ENCODE measurements around the gene CLCN5.

The CLCN5 gene

DNA sequence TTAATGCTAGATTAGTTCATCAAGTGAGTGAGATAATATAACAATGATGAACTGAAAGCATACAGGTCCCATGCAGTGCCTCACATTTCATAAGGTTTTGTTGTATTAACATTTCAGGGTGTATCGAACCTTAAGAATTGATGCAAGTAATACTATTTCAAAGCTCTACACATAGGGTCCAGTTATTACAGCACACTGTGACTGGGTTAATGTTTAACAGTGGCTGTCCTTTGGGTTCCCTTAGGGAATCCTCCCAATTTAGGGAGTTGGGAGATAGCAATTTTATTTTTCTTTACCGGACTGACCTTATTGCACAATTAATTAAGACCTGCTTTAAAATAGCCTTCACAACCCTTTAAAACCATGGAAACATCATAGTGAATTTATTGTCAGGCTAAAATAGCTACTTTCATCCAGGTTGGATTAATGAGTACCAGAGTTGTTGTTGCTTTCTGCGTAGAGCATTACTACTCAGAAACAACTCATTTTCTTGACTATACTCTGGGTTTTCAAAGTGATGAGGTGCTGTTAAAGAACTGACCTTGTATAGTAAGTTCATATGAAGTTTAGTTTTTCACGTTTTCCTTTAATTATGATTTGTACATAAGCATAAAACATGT is 144.0 kb downstream of the CLCN5 start:
- no peak for FAIRE-seq
- no peak for DNase-seq (ENCODE audit: insufficient read length, low spot score)
- TF ChIP-seq POLR2A (IDR thresholded peaks at IDR 0.05; ENCODE audit: low read depth, low read length), result no peak

DNA sequence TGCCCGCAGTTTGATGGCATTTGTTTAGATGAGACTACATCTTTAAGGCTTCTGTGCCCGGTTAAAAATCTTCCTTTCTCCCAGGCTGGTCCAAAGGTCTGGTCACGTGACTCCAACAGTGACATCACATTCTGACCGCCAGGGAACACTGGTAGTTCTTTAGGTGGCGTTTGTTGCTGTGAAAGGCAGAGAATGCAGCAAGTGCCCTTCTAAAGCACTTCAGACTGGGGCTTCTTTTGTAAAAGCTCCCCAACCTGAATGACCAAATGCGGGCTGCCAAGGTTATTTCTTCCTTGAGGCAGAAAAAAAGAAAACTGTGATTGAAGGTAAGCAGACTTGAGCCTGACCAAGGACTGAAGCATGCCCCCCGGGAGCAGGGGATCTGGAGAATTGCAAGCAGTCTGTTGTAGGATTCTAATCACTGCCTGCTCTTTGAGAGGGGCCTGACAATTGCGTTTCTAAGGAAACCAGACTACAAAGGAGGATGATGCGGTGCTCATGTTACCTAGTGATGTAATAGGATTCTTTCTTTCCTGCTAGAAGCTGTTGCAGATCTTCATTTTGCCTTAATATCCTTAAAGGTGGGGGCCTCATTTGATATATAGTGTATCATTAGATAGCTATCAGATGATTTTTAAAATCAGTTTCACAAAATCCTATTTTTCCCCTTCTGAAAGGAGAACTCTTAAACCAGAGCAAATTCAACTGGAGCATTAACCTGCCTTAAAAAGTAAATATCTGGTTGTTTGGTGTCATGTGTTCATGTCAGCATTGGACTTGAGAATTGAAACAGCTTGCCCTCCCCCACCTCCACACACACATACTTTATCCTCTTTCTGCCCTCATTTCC is 145.3 kb downstream of the CLCN5 start:
- no peak for TF ChIP-seq POLR2A (IDR thresholded peaks at IDR 0.05; ENCODE audit: low read depth, low read length)
- DNase-seq (ENCODE audit: insufficient read length, low spot score) (no peak), FAIRE-seq (no peak)

DNA sequence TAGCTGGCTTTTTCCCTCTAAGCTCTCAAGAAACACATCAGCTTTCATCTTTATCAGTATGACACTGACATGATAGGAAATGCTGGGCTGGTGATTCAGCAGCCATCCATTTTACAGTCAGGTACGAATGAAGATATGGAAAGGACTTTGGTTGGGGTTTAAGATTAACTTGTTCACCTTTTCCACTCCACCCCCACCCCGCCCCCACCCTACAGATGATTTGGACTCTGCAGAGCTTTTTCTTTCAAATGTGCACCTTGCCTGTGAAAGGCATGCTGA is 145.8 kb downstream of the CLCN5 start:
- no peak for FAIRE-seq
- no peak for DNase-seq (ENCODE audit: insufficient read length, low spot score)
- TF ChIP-seq POLR2A (IDR thresholded peaks at IDR 0.05; ENCODE audit: low read depth, low read length), result no peak

DNA sequence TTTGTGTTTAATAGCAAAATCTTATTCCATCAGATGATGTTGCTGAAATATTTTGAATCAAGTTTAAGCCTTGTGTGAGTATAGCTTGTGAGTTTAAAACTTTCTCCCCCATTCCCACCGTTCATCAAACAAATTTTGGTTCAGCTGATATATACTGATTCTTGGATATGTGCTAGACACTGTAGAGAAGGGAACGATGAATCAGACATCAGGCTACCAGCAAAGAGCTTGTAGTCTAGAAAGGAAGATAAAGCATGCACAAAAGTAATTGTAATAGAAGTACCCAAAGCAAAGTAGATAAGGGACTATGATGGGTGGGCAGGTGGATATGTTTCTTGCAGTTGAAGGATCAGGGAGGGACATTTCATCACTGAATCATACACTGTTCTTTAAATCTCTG is 146.5 kb downstream of the CLCN5 start:
- TF ChIP-seq POLR2A (IDR thresholded peaks at IDR 0.05; ENCODE audit: low read depth, low read length), result no peak
- FAIRE-seq, result no peak

DNA sequence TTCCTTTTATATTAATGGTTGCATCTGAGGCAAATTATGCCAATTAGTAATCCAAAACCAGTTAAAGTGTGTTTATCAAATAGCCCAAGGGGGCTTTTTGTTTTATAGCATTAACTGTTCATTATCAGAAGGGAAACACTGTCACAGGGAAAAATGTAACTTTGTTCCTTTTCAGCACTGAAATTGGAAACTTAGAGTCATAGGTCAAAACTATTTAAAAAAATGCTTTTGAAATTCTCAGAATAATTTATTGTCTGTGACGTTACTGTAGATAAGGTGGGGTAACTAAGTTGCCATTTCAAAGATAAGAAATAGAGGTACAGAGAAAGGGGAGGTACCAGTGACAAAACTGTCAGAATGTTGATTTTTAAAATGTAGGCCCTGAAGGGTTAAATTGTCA is 149.1 kb downstream of the CLCN5 start:
- DNase-seq (ENCODE audit: insufficient read length, low spot score), result no peak
- FAIRE-seq, result no peak
- TF ChIP-seq POLR2A (IDR thresholded peaks at IDR 0.05; ENCODE audit: low read depth, low read length), result no peak

More for the DNA sequence above, 146.5 kb downstream of the CLCN5 start:
- DNase-seq (ENCODE audit: insufficient read length, low spot score), result no peak

DNA sequence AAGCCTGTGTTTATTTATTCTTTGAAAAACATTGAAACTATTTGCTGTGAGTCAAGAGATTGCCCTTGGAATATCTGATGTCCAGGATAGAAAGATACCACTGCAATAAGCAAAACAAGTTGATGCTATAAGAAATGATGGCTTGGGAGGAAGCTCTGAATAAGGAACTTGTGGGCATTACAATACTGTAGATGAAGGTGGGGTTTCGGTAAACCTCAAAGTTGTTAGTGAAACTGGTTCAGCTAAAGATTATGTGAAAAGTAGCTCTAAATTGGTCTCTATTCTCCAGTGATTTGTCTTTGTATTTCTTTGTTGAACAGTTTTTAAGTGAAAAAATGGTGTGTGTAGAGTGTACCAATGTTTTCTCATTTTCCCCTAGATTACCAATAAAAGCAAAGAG is 149.7 kb downstream of the CLCN5 start:
- no peak for TF ChIP-seq POLR2A (IDR thresholded peaks at IDR 0.05; ENCODE audit: low read depth, low read length)
- FAIRE-seq (no peak), DNase-seq (ENCODE audit: insufficient read length, low spot score) (no peak)

DNA sequence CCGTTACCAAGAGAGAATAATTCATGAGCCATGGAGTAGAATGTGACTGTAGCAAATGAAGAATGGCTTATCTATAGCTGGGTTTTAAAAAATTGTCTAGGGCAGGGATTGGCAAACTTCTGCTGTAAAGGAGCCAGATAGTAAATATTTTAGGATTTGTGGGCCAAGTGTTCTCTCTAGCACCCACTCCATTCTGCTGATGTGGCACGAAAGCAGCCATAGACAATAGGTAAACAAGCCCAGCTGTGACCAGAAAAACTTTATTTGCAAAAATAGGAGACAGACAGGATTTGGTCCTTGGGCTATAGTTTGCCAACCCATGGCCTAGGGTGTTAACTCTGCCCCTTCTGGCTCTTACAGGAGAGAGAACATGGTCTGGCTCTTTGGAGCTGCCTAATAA is 151.2 kb downstream of the CLCN5 start:
- no peak for TF ChIP-seq POLR2A (IDR thresholded peaks at IDR 0.05; ENCODE audit: low read depth, low read length)
- FAIRE-seq (no peak), DNase-seq (ENCODE audit: insufficient read length, low spot score) (no peak)

DNA sequence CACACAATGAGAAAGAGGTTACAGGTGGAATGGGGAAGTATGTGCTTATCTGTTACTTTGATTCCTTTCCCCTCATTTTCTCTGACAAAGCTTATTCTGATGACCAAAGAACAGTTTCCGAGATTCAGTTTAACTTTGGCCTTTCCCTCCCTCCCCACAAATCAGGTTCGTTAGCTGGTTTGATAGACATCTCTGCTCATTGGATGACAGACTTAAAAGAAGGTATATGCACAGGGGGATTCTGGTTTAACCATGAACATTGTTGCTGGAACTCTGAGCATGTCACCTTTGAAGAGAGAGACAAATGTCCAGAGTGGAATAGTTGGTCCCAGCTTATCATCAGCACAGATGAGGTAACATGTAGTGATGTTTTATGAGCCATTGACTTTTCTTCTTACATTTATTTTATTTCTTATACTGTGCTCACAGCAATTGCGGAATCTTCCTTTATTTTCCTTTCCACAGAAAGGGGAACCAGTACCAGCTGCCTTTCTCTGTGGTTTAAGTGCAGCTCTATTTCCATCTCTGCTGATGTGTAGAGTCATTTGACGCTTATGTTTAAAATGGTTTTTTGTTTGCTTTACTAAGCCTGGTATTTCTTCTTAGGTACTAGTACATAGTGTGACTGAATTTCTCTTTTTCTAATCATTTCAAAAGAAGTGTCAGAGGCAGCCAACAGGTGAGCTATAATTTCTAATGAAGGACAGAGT is 153.4 kb downstream of the CLCN5 start:
- DNase-seq (ENCODE audit: insufficient read length, low spot score) (no peak), FAIRE-seq (no peak)
- TF ChIP-seq POLR2A (IDR thresholded peaks at IDR 0.05; ENCODE audit: low read depth, low read length), result no peak

DNA sequence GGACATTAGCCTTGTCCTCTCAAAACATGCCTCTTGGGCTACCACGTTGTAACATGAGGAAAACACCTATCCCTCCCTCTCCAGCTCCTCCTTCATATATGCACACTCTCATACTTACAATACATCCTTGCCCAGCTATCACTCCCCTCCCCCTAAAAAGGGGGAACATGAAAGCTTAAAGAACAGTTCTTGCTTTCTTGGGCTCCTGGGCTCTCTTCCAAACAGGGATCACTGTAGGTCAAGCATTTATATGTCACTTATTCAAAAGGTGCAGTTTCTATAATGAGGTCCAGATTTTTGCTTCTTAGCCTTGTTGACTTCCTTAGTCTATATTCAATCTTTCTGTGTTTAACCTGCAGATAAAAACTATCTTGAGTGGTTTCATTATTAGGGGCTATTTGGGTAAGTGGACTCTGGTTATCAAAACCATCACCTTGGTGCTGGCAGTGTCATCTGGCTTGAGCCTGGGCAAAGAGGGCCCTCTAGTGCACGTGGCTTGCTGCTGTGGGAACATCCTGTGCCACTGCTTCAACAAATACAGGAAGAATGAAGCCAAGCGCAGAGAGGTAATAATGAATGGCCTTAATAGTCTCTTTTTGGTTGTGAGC is 159.0 kb downstream of the CLCN5 start:
- no peak for FAIRE-seq
- no peak for DNase-seq (ENCODE audit: insufficient read length, low spot score)
- TF ChIP-seq POLR2A (IDR thresholded peaks at IDR 0.05; ENCODE audit: low read depth, low read length), result no peak

DNA sequence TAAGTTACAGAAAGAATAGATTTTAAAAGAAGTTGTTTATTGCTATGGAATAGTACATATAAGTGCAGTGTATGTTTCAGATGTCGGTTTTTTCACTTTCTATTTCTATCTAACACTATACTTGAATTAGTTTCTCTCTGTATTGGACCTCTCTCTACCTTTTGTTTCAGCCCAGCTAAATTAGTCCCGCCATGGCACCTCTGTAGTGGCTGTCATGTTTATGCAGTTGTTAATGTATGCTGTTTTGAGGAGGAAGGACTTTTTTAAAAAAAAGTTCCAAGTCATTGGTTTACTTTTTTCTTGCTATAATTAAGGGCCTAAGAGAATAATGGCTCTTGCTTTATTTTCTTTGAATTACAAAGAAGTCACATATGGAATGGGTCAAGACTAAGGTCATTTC is 160.3 kb downstream of the CLCN5 start:
- no peak for FAIRE-seq
- DNase-seq (ENCODE audit: insufficient read length, low spot score), result no peak
- no peak for TF ChIP-seq POLR2A (IDR thresholded peaks at IDR 0.05; ENCODE audit: low read depth, low read length)

DNA sequence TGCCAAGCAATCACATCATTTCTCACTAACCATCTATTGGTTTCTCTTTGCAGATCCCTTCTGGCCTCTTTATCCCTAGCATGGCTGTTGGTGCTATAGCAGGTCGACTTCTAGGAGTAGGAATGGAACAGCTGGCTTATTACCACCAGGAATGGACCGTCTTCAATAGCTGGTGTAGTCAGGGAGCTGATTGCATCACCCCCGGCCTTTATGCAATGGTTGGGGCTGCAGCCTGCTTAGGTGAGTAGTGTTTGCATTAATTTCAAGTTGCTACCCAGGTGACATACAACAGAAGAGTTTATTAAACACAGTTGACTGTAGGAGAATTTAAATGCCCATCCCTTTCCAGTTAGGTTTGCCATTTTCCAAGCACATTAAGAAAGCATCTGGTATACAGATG is 166.2 kb downstream of the CLCN5 start:
- no peak for DNase-seq (ENCODE audit: insufficient read length, low spot score)
- no peak for TF ChIP-seq POLR2A (IDR thresholded peaks at IDR 0.05; ENCODE audit: low read depth, low read length)
- no peak for FAIRE-seq

DNA sequence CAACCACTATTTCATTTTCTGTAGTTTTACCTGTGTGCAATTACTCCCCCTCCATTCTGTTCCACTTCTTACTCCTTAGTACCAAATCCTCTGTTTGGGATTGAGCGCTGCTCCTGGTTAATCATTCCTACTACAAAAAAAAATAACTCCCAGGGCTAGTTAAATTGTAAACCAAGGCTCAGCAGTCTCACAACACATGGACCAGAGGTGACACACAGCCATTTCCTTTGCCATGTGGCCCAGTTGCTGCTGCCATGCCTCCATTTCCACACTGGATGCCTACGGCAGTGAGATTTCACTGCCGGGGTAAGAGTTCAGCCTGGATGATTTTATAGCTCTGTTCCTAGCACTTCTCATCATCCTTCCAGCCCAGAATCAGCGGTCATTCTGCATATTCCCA is 171.2 kb downstream of the CLCN5 start:
- no peak for TF ChIP-seq POLR2A (IDR thresholded peaks at IDR 0.05; ENCODE audit: low read depth, low read length)
- DNase-seq (ENCODE audit: insufficient read length, low spot score) (no peak), FAIRE-seq (no peak)

DNA sequence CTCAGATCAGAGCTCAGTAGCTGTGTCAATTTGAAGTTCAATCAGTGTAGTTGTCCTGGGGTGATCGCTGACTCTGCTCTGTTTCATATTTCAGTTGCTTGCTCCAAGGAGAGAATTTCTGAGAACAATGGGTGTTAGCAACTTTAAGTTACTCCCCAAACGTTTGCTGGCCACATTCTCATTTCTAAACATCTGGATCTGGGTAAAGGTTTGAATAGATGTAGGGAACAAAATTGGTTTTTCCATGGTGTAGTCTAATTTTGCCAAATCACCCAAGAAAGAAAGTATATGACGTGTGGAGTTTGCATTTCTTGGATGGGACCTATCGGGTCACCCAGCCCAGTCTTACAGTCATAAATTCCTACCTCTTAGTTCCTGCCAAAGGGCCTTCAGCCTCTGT is 174.7 kb downstream of the CLCN5 start:
- DNase-seq (ENCODE audit: insufficient read length, low spot score), result no peak
- no peak for FAIRE-seq

DNA sequence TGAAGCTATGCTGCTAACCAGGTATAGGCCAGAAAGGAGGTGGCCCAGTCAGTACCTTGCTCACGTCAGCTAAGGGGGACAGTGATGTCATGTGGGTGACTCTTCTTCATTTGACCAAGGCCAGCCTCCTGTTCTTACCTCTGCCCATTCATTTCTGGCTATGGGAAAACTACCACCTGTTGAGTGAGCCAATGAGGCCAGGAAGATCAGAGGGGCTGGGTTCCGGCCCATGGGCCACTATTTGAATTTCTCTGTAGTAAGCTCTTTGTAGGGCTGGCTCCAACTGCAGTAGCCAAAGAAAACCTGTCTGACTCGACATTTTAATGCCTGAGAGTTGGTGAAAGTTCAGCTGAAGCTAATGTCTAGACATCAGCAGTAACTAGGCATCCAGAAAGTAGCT is 175.8 kb downstream of the CLCN5 start:
- DNase-seq (ENCODE audit: insufficient read length, low spot score) (no peak), FAIRE-seq (no peak)

More for the DNA sequence above, 174.7 kb downstream of the CLCN5 start:
- TF ChIP-seq POLR2A (IDR thresholded peaks at IDR 0.05; ENCODE audit: low read depth, low read length), result no peak

More for the DNA sequence above, 175.8 kb downstream of the CLCN5 start:
- no peak for TF ChIP-seq POLR2A (IDR thresholded peaks at IDR 0.05; ENCODE audit: low read depth, low read length)

Measured in H54 (cell line).